ENCODE results near the gene TWNK.

The TWNK gene

DNA sequence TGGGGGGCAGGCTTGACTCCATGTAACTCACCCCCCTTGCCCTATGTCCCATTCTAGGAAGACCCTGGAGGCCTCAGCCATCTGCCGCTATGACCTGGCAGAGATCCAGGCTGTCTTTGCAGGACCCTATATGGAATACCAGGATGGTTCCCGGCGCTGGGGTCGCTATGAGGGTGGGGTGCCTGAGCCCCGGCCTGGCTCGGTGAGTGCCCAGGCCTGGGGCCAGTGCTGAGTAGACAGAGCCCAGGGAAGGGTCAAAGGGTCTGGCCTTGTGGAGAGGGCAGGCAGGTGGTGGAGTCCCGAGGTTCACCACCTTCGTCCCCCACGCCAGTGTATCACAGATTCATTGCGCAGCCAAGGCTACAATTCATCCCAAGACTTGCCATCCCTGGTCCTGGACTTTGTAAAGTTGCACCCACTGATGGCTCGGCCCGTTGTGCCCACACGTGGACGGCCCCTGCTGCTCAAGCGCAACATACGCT is 7.5 kb upstream of the TWNK start:
- no peak for DNase-seq (ENCODE audit: low read depth)
- TF ChIP-seq, protein P1, sequence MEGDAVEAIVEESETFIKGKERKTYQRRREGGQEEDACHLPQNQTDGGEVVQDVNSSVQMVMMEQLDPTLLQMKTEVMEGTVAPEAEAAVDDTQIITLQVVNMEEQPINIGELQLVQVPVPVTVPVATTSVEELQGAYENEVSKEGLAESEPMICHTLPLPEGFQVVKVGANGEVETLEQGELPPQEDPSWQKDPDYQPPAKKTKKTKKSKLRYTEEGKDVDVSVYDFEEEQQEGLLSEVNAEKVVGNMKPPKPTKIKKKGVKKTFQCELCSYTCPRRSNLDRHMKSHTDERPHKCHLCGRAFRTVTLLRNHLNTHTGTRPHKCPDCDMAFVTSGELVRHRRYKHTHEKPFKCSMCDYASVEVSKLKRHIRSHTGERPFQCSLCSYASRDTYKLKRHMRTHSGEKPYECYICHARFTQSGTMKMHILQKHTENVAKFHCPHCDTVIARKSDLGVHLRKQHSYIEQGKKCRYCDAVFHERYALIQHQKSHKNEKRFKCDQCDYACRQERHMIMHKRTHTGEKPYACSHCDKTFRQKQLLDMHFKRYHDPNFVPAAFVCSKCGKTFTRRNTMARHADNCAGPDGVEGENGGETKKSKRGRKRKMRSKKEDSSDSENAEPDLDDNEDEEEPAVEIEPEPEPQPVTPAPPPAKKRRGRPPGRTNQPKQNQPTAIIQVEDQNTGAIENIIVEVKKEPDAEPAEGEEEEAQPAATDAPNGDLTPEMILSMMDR (IDR thresholded peaks at IDR 0.05; ENCODE audit: control insufficient read depth, extremely low read depth, insufficient read depth): no peak
- no peak overlapping the region for H3K4me3 ChIP-seq (ENCODE audit: low read depth, low read length)

DNA sequence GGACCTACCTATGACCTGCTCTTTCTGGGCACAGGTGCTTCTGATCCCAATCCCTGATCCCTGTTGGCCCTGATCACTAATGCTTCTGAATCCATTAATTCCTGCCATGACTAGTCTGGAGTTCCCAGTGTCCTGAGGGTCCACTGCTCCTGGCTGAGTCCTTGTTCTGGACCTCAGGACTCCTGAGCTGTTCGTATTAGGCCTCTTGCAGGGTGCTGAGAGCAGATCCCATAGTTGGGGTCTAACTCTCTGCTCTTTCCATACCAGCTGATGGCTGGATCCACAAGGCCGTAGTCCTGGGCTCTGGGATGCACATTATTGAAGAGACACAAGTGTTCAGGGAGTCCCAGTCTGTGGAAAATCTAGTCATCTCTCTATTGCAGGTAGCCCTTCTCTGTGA is 7.0 kb upstream of the TWNK start:
- no peak overlapping the region for H3K4me3 ChIP-seq (ENCODE audit: low read depth, low read length)
- DNase-seq (ENCODE audit: low read depth): no peak
- TF ChIP-seq, protein P1 (IDR thresholded peaks at IDR 0.05; ENCODE audit: control insufficient read depth, extremely low read depth, insufficient read depth): no peak

DNA sequence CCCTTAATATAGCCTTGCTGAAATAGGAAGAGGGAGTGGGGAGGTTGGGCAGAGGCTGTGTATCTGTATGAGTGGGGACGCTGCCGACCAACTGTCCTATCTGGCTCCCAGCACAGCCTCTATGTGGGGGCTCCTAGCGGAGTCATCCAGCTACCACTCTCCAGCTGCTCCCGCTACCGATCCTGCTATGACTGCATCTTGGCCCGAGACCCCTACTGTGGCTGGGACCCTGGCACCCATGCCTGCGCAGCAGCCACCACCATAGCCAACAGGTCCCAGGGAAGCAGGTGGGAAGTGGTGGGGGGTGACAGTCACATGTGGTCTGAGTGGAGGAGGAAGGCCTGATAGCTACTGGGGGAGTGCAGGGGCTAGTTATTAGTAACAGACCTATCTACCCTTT is 6.6 kb upstream of the TWNK start:
- DNase-seq (ENCODE audit: low read depth): no peak
- TF ChIP-seq, protein P1 (IDR thresholded peaks at IDR 0.05; ENCODE audit: control insufficient read depth, extremely low read depth, insufficient read depth): no peak
- H3K4me3 ChIP-seq (ENCODE audit: low read depth, low read length): no peak overlapping the region

DNA sequence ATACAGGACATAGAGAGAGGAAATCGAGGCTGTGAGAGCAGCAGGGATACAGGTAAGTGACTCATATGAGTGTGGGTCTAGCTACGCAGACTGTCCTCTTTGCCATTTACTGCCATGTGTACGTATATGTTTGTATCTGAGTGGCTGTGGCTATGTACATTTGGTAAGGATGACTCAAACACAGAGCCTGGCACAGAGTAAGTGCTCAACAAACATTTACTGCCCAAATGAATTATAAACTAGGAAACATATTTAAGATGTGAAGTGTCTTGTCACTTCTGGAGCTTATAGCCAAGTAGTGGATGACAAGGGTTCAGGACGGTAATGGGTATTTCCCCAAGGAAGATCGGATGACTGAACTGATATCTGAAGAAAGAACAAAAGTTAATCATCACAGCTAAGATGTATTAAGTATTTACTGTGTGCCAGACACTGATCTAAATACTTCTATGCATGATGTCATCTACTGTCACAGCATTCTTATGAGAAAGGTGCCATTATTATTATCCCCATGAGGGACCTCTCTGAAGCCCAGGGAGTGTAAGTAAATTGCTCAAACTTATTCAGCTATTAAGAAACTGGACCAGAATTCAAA is 6.1 kb upstream of the TWNK start:
- TF ChIP-seq, protein P1 (IDR thresholded peaks at IDR 0.05; ENCODE audit: control insufficient read depth, extremely low read depth, insufficient read depth): no peak
- DNase-seq (ENCODE audit: low read depth): no peak
- no peak overlapping the region for H3K4me3 ChIP-seq (ENCODE audit: low read depth, low read length)

DNA sequence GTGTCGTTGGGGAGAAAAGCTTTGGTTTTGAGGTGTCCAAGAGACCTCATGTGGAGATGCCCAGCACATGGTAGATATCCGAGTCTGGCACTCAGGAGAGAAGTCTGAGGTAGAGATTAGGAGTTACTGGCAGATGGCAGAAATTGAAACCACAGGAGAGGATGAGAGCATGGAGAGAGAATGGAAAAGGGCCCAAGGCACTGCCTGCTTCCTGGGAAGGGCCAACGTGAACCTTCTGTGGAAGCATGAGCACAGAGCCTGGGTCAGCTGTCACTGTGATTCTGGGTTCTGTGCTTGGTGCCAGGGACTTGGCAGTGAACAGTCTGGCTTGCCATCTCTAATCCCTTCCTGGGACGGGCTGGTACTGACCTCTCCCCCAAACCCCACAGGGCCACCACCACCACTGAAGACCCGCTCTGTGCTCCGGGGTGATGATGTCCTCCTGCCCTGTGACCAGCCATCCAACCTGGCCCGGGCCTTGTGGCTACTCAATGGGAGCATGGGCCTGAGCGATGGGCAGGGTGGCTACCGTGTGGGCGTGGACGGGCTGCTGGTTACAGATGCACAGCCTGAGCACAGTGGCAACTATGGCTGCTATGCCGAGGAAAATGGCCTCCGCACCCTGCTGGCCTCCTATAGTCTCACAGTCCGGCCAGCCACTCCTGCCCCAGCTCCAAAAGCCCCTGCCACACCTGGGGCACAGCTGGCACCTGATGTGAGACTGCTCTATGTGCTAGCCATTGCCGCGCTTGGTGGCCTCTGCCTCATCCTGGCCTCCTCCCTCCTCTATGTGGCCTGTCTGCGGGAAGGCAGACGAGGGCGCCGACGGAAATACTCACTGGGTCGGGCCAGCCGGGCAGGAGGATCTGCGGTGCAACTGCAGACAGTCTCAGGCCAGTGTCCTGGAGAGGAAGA is 4.2 kb upstream of the TWNK start:
- TF ChIP-seq, protein P1 (IDR thresholded peaks at IDR 0.05; ENCODE audit: control insufficient read depth, extremely low read depth, insufficient read depth): no peak
- no peak for DNase-seq (ENCODE audit: low read depth)
- H3K4me3 ChIP-seq (ENCODE audit: low read depth, low read length): no peak overlapping the region

DNA sequence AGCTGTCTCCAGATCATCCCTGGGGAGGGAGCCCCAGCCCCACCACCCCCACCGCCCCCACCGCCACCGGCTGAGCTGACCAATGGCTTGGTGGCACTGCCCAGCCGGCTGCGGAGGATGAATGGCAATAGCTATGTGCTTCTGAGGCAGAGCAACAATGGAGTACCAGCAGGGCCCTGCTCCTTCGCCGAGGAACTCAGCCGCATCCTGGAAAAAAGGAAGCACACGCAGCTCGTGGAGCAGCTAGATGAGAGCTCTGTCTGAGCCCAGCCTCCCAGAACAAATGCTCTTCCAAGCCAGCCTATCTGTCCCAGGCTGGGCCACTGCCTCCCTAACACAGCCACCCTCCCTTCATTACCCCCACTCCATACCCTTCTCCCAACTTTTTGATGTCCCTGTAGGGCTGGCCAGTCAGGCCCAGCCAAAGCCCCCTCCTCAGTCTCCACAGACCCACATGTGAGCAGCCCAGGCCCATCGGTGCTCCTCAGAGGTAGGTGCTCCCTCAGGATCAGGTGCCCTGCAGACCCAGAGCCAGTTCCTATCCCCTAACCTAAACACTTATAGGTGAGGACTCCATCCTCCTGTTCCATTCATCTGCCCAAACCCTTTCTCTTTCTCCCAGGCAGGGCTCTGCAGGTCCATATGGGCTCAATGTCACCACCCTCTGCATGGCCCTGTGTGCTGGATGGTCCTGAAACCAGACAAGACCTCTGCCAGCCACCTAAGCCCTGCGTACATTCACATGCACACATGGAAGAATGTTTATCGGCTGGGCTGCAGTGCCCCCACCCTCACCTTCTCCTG is 3.3 kb upstream of the TWNK start:
- no peak for DNase-seq (ENCODE audit: low read depth)
- TF ChIP-seq, protein P1 (IDR thresholded peaks at IDR 0.05; ENCODE audit: control insufficient read depth, extremely low read depth, insufficient read depth): no peak
- H3K4me3 ChIP-seq (ENCODE audit: low read depth, low read length): no peak overlapping the region
